Liver (tissue), 9 donors: ENCODE measurements around the gene USP24. TPM values are rescaled to one million over a fixed set of nuclear protein-coding genes. Genes with fewer than 3 reads are reported as not detected.

Source experiments
- DNase-seq: peaks from one replicate; pipeline ENCODE4 v3.0.0-alpha.2; 2017; ENCODE audit warnings: low spot score
- H3K27ac ChIP-seq, 2 donors: one replicate each; pipeline ENCODE4 v1.7.0; 2013; ENCODE audit warnings: inconsistent platforms in 2 of 2, low read length in 2 of 2, control low read depth in 1 of 2, low read depth in 1 of 2, mild to moderate bottlenecking in 1 of 2
- H3K27me3 ChIP-seq, 4 donors: one replicate each; pipeline versions ENCODE4 v1.6.1 to v1.7.0; 2013; ENCODE audit warnings: low read length in 3 of 4, inconsistent platforms in 1 of 4, mild to moderate bottlenecking in 1 of 4, moderate library complexity in 1 of 4; ENCODE audit not compliant: control insufficient read depth in 4 of 4, insufficient read depth in 4 of 4
- H3K36me3 ChIP-seq, 4 donors: one replicate each; pipeline versions ENCODE4 v1.6.1 to v1.7.0; 2013; ENCODE audit warnings: low read length in 3 of 4, mild to moderate bottlenecking in 3 of 4, low read depth in 1 of 4, moderate library complexity in 1 of 4; ENCODE audit not compliant: control insufficient read depth in 4 of 4, insufficient read depth in 3 of 4
- H3K4me1 ChIP-seq, 4 donors: one replicate each; pipeline versions ENCODE4 v1.6.1 to v1.7.0; 2013; ENCODE audit warnings: low read length in 3 of 4, mild to moderate bottlenecking in 3 of 4, moderate library complexity in 1 of 4; ENCODE audit not compliant: control insufficient read depth in 4 of 4, insufficient read depth in 4 of 4
- H3K4me3 ChIP-seq, 3 donors: one replicate each; pipeline versions ENCODE4 v1.6.1 to v1.7.0; 2013; ENCODE audit warnings: low read length in 3 of 3, control low read depth in 1 of 3, low read depth in 1 of 3, mild to moderate bottlenecking in 1 of 3
- H3K9ac ChIP-seq, 2 donors: one replicate each; pipeline ENCODE4 v1.7.0; 2013; ENCODE audit warnings: low read length in 2 of 2, mild to moderate bottlenecking in 2 of 2, moderate library complexity in 2 of 2, control low read depth in 1 of 2, low read depth in 1 of 2
- H3K9me3 ChIP-seq, 4 donors: one replicate each; pipeline versions ENCODE4 v1.6.1 to v1.7.0; 2013; ENCODE audit warnings: low read length in 3 of 4; ENCODE audit not compliant: control insufficient read depth in 4 of 4
- EGR1 ChIP-seq, 2 donors: IDR thresholded peaks; 2 replicates each; pipeline ENCODE4 v1.6.1; 2016 to 2018; ENCODE audit warnings: antibody characterized with exemption in 2 of 2, low read depth in 2 of 2
- FOXA1 ChIP-seq: IDR thresholded peaks from 2 replicates; pipeline ENCODE4 v1.6.1; 2016; ENCODE audit warnings: antibody characterized with exemption
- FOXA2 ChIP-seq: IDR thresholded peaks from 2 replicates; pipeline ENCODE4 v1.6.1; 2016; ENCODE audit warnings: antibody characterized with exemption
- GABPA ChIP-seq, 2 donors: IDR thresholded peaks in 1 of 2; conservative IDR thresholded peaks in 1 of 2; 2 replicates each; pipeline ENCODE4 v1.6.1; 2016; ENCODE audit warnings: antibody characterized with exemption in 2 of 2, mild to moderate bottlenecking in 1 of 2, moderate library complexity in 1 of 2
- HNF4A ChIP-seq, 2 donors: conservative IDR thresholded peaks; 2 replicates each; pipeline ENCODE4 v1.6.1; 2016; ENCODE audit warnings: antibody characterized with exemption in 2 of 2, mild to moderate bottlenecking in 2 of 2
- HNF4G ChIP-seq: IDR thresholded peaks from 2 replicates; pipeline ENCODE4 v1.6.1; 2016; ENCODE audit warnings: antibody characterized with exemption
- JUND ChIP-seq, 2 donors: IDR thresholded peaks; 2 replicates each; pipeline ENCODE4 v1.6.1; 2016; ENCODE audit warnings: antibody characterized with exemption in 2 of 2
- NR2F2 ChIP-seq: IDR thresholded peaks from 2 replicates; pipeline ENCODE4 v1.6.1; 2016; ENCODE audit warnings: antibody characterized with exemption
- RXRA ChIP-seq, 2 donors: IDR thresholded peaks; 2 replicates each; pipeline ENCODE4 v1.6.1; 2017 to 2018; ENCODE audit warnings: antibody characterized with exemption in 2 of 2, mild to moderate bottlenecking in 1 of 2
- SP1 ChIP-seq: IDR thresholded peaks from 2 replicates; pipeline ENCODE4 v1.6.1; 2018; ENCODE audit warnings: antibody characterized with exemption, mild to moderate bottlenecking
- TAF1 ChIP-seq: conservative IDR thresholded peaks from 2 replicates; pipeline ENCODE4 v1.6.1; 2016; ENCODE audit warnings: antibody characterized with exemption, mild to moderate bottlenecking
- WGBS: extraction: QIAGEN DNeasy Blood & Tissue Kit; methylation state at CpG from one replicate; pipeline ENCODE4 v1.1.7; 2013; 5-methylcytosine and 5-hydroxymethylcytosine counted together
- polyA plus RNA-seq, 2 donors: library from polyadenylated mRNA; stranded (reverse) in 1 of 2; unstranded in 1 of 2; fragments of 200-250 nt in 1 of 2; fragments of >200 nt in 1 of 2; fragmentation: Nextera tagmentation in 1 of 2; extraction: Ambion mirVana in 1 of 2; gene quantifications; one replicate each; pipeline versions ENCODE4 v1.2.1 to v1.2.3, GENCODE V29; 2013 to 2015
- total RNA-seq, 2 donors: library from RNA; depleted of rRNA; stranded (reverse); fragments of >200 nt; gene quantifications; one replicate each; pipeline ENCODE4 v1.2.3, GENCODE V29; 2014
- TF ChIP-seq, protein P1 (sequence below): IDR thresholded peaks from 2 replicates; pipeline ENCODE4 v1.6.1; 2016; ENCODE audit warnings: antibody characterized with exemption, mild to moderate bottlenecking
- TF ChIP-seq, protein P2 (sequence below): IDR thresholded peaks from 2 replicates; pipeline ENCODE4 v1.6.1; 2016; ENCODE audit warnings: antibody characterized with exemption
- TF ChIP-seq, protein P3 (sequence below): IDR thresholded peaks from 2 replicates; pipeline ENCODE4 v1.6.1; 2016; ENCODE audit warnings: antibody characterized with exemption
- TF ChIP-seq, protein P4 (sequence below): IDR thresholded peaks from 2 replicates; pipeline ENCODE4 v1.6.1; 2016; ENCODE audit warnings: antibody characterized with exemption
- TF ChIP-seq, protein P5 (sequence below): fragments of 150-350 bp; IDR thresholded peaks from 2 replicates; pipeline ENCODE4 v1.5.1; 2017; ENCODE audit warnings: improper control_type of control experiment, low read depth, low read length; ENCODE audit not compliant: missing input control
- donor health status: healthy.
- donor health status: healthy.
- donor health status: healthy.
- donor health status: healthy.
- donor health status: healthy.

The USP24 gene
- total and polyA plus RNA-seq, 4 donors, result 7.0 to 75.8 (median 20.3) TPM

DNA sequence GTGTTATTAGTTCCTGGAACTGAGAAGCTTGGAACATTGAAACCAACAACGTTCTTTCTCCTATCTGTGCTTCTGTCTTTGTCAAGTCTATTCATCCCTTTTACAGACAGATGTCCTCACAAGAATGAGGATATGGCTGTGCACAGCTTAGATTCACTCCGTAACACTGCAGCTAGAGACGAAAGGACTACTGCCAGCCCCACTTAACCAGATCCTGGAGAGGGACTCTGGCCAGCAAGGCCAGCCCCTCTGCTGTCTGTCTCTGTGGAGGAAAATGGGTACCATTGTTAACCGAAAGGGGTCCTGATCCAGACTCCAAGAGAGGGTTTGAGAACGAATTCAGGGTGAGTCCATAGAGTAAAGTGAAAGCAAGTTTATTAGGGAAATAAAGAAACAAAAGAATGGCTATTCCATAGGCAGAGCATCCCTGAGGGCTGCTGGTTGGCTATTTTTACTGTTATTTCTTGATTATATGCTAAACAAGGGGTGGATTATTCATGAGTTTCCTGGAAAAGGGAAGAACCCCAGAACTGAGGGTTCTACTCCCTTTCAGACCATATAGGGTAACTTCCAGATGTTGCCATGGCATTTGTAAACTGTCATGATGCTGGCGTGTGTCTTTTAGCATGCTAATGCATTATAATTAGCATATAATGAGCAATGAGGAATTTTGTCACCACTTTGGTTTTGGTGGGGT, 17.4 kb upstream of the USP24 start:
- Histone ChIP-seq H3K36me3 (no peaks in the 10 kb centered on the region), H3K9ac (no peak overlapping the region), H3K9me3 (no peaks in the 10 kb centered on the region), H3K27ac (no peak overlapping the region), H3K4me1 (peaks cover 0 to 5% (median 1%) of the 10 kb centered on the region in 4 donors), H3K27me3 (no peaks in the 10 kb centered on the region), H3K4me3 (no peak overlapping the region)
- WGBS, result 88% methylated on average over 6 of the region's 6 CpGs
- TF ChIP-seq, protein P1, sequence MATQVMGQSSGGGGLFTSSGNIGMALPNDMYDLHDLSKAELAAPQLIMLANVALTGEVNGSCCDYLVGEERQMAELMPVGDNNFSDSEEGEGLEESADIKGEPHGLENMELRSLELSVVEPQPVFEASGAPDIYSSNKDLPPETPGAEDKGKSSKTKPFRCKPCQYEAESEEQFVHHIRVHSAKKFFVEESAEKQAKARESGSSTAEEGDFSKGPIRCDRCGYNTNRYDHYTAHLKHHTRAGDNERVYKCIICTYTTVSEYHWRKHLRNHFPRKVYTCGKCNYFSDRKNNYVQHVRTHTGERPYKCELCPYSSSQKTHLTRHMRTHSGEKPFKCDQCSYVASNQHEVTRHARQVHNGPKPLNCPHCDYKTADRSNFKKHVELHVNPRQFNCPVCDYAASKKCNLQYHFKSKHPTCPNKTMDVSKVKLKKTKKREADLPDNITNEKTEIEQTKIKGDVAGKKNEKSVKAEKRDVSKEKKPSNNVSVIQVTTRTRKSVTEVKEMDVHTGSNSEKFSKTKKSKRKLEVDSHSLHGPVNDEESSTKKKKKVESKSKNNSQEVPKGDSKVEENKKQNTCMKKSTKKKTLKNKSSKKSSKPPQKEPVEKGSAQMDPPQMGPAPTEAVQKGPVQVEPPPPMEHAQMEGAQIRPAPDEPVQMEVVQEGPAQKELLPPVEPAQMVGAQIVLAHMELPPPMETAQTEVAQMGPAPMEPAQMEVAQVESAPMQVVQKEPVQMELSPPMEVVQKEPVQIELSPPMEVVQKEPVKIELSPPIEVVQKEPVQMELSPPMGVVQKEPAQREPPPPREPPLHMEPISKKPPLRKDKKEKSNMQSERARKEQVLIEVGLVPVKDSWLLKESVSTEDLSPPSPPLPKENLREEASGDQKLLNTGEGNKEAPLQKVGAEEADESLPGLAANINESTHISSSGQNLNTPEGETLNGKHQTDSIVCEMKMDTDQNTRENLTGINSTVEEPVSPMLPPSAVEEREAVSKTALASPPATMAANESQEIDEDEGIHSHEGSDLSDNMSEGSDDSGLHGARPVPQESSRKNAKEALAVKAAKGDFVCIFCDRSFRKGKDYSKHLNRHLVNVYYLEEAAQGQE, result no peak
- TF ChIP-seq HNF4A (conservative IDR thresholded peaks at IDR 0.05) (no peak), FOXA2 (no peak), RXRA (IDR thresholded peaks at IDR 0.05) (no peak), SP1 (no peak), NR2F2 (no peak)
- TF ChIP-seq, protein P2, sequence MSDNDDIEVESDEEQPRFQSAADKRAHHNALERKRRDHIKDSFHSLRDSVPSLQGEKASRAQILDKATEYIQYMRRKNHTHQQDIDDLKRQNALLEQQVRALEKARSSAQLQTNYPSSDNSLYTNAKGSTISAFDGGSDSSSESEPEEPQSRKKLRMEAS, result no peak
- TF ChIP-seq, protein P3, sequence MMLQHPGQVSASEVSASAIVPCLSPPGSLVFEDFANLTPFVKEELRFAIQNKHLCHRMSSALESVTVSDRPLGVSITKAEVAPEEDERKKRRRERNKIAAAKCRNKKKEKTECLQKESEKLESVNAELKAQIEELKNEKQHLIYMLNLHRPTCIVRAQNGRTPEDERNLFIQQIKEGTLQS, result no peak
- no peak for DNase-seq

DNA sequence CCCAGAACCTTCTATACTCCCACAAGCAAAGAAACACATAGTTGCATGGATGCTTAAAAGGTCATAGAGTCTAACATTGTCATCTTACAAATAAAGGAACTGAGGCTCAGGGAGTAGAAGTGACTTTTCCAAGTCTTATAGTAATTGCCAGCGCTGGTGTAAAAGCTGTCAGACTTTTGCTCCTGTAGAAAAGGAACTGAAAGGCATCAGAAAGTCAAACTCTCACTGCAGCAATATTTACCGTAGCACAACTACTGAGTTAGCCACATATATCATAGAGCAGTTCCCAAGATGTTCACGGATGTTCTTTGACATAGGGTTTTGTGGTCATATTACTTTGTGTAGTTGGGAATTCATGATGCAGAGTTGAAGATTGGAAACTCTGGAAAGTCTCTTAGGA, 16.6 kb upstream of the USP24 start:
- no peaks in the 10 kb centered on the region for H3K9me3 ChIP-seq
- no peaks in the 10 kb centered on the region for H3K36me3 ChIP-seq
- no peak overlapping the region for H3K4me3 ChIP-seq
- H3K4me1 ChIP-seq, result peaks cover 0 to 5% (median 1%) of the 10 kb centered on the region in 4 donors
- TF ChIP-seq SP1, result no peak
- no peak for TF ChIP-seq TAF1
- TF ChIP-seq, protein P4, sequence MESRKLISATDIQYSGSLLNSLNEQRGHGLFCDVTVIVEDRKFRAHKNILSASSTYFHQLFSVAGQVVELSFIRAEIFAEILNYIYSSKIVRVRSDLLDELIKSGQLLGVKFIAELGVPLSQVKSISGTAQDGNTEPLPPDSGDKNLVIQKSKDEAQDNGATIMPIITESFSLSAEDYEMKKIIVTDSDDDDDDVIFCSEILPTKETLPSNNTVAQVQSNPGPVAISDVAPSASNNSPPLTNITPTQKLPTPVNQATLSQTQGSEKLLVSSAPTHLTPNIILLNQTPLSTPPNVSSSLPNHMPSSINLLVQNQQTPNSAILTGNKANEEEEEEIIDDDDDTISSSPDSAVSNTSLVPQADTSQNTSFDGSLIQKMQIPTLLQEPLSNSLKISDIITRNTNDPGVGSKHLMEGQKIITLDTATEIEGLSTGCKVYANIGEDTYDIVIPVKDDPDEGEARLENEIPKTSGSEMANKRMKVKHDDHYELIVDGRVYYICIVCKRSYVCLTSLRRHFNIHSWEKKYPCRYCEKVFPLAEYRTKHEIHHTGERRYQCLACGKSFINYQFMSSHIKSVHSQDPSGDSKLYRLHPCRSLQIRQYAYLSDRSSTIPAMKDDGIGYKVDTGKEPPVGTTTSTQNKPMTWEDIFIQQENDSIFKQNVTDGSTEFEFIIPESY, result no peak
- TF ChIP-seq FOXA2, result no peak
- TF ChIP-seq, protein P2, result no peak
- no peak for TF ChIP-seq HNF4G
- no peak for TF ChIP-seq EGR1 (IDR thresholded peaks at IDR 0.05; ENCODE audit: low read depth in 2 of 2)
- TF ChIP-seq, protein P5, sequence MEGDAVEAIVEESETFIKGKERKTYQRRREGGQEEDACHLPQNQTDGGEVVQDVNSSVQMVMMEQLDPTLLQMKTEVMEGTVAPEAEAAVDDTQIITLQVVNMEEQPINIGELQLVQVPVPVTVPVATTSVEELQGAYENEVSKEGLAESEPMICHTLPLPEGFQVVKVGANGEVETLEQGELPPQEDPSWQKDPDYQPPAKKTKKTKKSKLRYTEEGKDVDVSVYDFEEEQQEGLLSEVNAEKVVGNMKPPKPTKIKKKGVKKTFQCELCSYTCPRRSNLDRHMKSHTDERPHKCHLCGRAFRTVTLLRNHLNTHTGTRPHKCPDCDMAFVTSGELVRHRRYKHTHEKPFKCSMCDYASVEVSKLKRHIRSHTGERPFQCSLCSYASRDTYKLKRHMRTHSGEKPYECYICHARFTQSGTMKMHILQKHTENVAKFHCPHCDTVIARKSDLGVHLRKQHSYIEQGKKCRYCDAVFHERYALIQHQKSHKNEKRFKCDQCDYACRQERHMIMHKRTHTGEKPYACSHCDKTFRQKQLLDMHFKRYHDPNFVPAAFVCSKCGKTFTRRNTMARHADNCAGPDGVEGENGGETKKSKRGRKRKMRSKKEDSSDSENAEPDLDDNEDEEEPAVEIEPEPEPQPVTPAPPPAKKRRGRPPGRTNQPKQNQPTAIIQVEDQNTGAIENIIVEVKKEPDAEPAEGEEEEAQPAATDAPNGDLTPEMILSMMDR, result no peak
- no peak for TF ChIP-seq GABPA (IDR thresholded peaks at IDR 0.05 in 1 of 2, conservative IDR thresholded peaks at IDR 0.05 in 1 of 2)
- TF ChIP-seq FOXA1, result no peak
- TF ChIP-seq NR2F2, result no peak
- TF ChIP-seq, protein P3, result no peak
- TF ChIP-seq JUND (IDR thresholded peaks at IDR 0.05), result no peak
- no peak for TF ChIP-seq RXRA (IDR thresholded peaks at IDR 0.05)
- no peak overlapping the region for H3K27ac ChIP-seq
- no peak overlapping the region for H3K9ac ChIP-seq
- WGBS, result 93% methylated on average over 3 of the region's 3 CpGs
- DNase-seq, result no peak
- no peaks in the 10 kb centered on the region for H3K27me3 ChIP-seq
